ENCODE measurements around the gene CXCR5.

- TF ChIP-seq, protein P1, sequence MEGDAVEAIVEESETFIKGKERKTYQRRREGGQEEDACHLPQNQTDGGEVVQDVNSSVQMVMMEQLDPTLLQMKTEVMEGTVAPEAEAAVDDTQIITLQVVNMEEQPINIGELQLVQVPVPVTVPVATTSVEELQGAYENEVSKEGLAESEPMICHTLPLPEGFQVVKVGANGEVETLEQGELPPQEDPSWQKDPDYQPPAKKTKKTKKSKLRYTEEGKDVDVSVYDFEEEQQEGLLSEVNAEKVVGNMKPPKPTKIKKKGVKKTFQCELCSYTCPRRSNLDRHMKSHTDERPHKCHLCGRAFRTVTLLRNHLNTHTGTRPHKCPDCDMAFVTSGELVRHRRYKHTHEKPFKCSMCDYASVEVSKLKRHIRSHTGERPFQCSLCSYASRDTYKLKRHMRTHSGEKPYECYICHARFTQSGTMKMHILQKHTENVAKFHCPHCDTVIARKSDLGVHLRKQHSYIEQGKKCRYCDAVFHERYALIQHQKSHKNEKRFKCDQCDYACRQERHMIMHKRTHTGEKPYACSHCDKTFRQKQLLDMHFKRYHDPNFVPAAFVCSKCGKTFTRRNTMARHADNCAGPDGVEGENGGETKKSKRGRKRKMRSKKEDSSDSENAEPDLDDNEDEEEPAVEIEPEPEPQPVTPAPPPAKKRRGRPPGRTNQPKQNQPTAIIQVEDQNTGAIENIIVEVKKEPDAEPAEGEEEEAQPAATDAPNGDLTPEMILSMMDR (IDR thresholded peaks at IDR 0.05) = no peak
- no peak for TF ChIP-seq POLR2A (IDR thresholded peaks at IDR 0.05; ENCODE audit: low read depth)
- no peak for TF ChIP-seq POLR2AphosphoS5 (IDR thresholded peaks at IDR 0.05)
Observed at GRCh38 chr11:118931571-118931970, 47.9 kb downstream of the CXCR5 start.

All from esophagus muscularis mucosa (tissue), 3 donors.